Kidney (tissue), 14 donors: Measurements from ENCODE around the gene PRR5L. TPM values are rescaled to one million over a fixed set of nuclear protein-coding genes. Genes with fewer than 3 reads are reported as not detected.

Experiments used
- DNase-seq, 5 donors: peaks; one replicate each; pipeline ENCODE4 v3.0.0-alpha.2; 2013 to 2020
- FAIRE-seq: peaks from 2 replicates; lab custom pipeline; 2012; peaks lifted over from hg19 to GRCh38; lab: Jason Lieb, UNC
- H3K27ac ChIP-seq, 2 donors: one replicate each; pipeline ENCODE4 v1.7.0; 2013; ENCODE audit warnings: low read depth in 2 of 2, low read length in 2 of 2, inconsistent platforms in 1 of 2
- H3K27me3 ChIP-seq: one replicate; pipeline ENCODE4 v1.7.1; 2013; ENCODE audit warnings: low read length, inconsistent platforms; ENCODE audit not compliant: control insufficient read depth, insufficient read depth
- H3K36me3 ChIP-seq, 3 donors: one replicate each; pipeline versions ENCODE4 v1.7.0 to v1.7.1; 2013; ENCODE audit warnings: low read length in 3 of 3, control low read depth in 1 of 3, inconsistent platforms in 1 of 3; ENCODE audit not compliant: insufficient read depth in 3 of 3, control insufficient read depth in 2 of 3
- H3K4me1 ChIP-seq, 3 donors: one replicate each; pipeline versions ENCODE4 v1.7.0 to v1.7.1; 2013; ENCODE audit warnings: low read length in 3 of 3, inconsistent platforms in 1 of 3, low read depth in 1 of 3; ENCODE audit not compliant: control insufficient read depth in 2 of 3, insufficient read depth in 2 of 3
- H3K4me3 ChIP-seq, 3 donors: one replicate each; pipeline versions ENCODE4 v1.7.0 to v1.8.1; 2013; ENCODE audit warnings: low read length in 3 of 3, control low read depth in 1 of 3, inconsistent platforms in 1 of 3
- H3K9ac ChIP-seq, 3 donors: one replicate each; pipeline versions ENCODE4 v1.7.0 to v1.7.1; 2013; ENCODE audit warnings: low read length in 3 of 3, control low read depth in 1 of 3, inconsistent platforms in 1 of 3
- H3K9me3 ChIP-seq, 3 donors: one replicate each; pipeline versions ENCODE4 v1.7.0 to v1.7.1; 2013; ENCODE audit warnings: low read length in 3 of 3, control low read depth in 1 of 3, inconsistent platforms in 1 of 3; ENCODE audit not compliant: control insufficient read depth in 2 of 3, insufficient read depth in 1 of 3
- CTCF ChIP-seq: IDR thresholded peaks from 3 replicates; pipeline ENCODE4 v1.5.1; 2012; ENCODE audit warnings: mild to moderate bottlenecking, moderate library complexity, borderline replicate concordance; ENCODE audit not compliant: insufficient read depth; ENCODE audit errors: extremely low read depth
- intact Hi-C: fragments of 100-400 bp; cut with DNase I; formaldehyde crosslinking; loops from one replicate; pipeline ENCODE4 v1.11.1; 2022
- polyA plus RNA-seq: library from polyadenylated mRNA; stranded (reverse); fragments of 350-450 nt; fragmentation: Illumina TruSeq; extraction: RNeasy Lipid Tissue Mini Kit (QIAGEN cat#74804); gene quantifications from one replicate; pipeline ENCODE4 v1.2.3, GENCODE V29; 2014; ENCODE audit warnings: low read depth, low replicate concordance; ENCODE audit not compliant: insufficient read depth
- total RNA-seq: library from RNA; stranded (reverse); fragmentation: NEBNext Ultra II Directional; extraction: Animal tissue kit (Norgen Biotek cat#: 25700); gene quantifications from one replicate; pipeline ENCODE4 v1.2.1, GENCODE V29; 2021
- donor health status: control.
- donor health status: control.
- donor health status: control.
- donor health status: control.
- donor health status: control.
- donor health status: DM: yes; HTN: yes; CAD: no.
- donor health status: Normal renal cell carcinoma (clear cell type).

The PRR5L gene
- total and polyA plus RNA-seq, 2 donors from 2014 or later, result 6.3 to 17.5 TPM

GRCh38 chr11:36395978-36396736, 100.1 kb downstream of the PRR5L start:
- Histone ChIP-seq H3K27ac (no peak overlapping the region), H3K9ac (no peak overlapping the region), H3K9me3 (no peaks in the 10 kb centered on the region), H3K36me3 (peaks cover 0 to 5% (median 3%) of the 10 kb centered on the region in 3 donors), H3K4me1 (no peaks in the 10 kb centered on the region), H3K4me3 (no peak overlapping the region), H3K27me3 (no peaks in the 10 kb centered on the region)
- intact Hi-C loops, result no loop called here
- no peak for DNase-seq
- no peak for TF ChIP-seq CTCF
- no peak for FAIRE-seq

- Histone ChIP-seq H3K36me3 (peaks cover 0 to 5% (median 3%) of the 10 kb centered on the region in 3 donors), H3K27ac (no peak overlapping the region), H3K4me1 (no peaks in the 10 kb centered on the region), H3K9me3 (no peaks in the 10 kb centered on the region), H3K27me3 (no peaks in the 10 kb centered on the region), H3K4me3 (no peak overlapping the region), H3K9ac (no peak overlapping the region)
- intact Hi-C loops, result no loop called here
- no peak for TF ChIP-seq CTCF
- DNase-seq (no peak), FAIRE-seq (no peak)
Observed at GRCh38 chr11:36398231-36398953, 102.3 kb downstream of the PRR5L start.

- TF ChIP-seq CTCF, result no peak
- DNase-seq (no peak), FAIRE-seq (no peak)
- intact Hi-C loops, result no loop called here
- H3K9ac ChIP-seq, result no peak overlapping the region
- no peak overlapping the region for H3K4me3 ChIP-seq
- H3K27me3 ChIP-seq, result no peaks in the 10 kb centered on the region
- H3K4me1 ChIP-seq, result no peaks in the 10 kb centered on the region
- no peaks in the 10 kb centered on the region for H3K9me3 ChIP-seq
- no peak overlapping the region for H3K27ac ChIP-seq
- H3K36me3 ChIP-seq, result peaks cover 0 to 3% (median 3%) of the 10 kb centered on the region in 3 donors
Observed at GRCh38 chr11:36399236-36399635, 103.1 kb downstream of the PRR5L start.
